CD14-positive monocyte (primary cell): ENCODE data around the gene FBXO7. TPM values are rescaled to one million over a fixed set of nuclear protein-coding genes. Genes with fewer than 3 reads are reported as not detected.

Source experiments
- DNase-seq, 3 donors: peaks; one replicate each; pipeline ENCODE4 v3.0.0-alpha.2; 2011 to 2022
- H2AFZ ChIP-seq: 2 replicates; pipeline ENCODE4 v1.6.0; 2012; ENCODE audit warnings: mild to moderate bottlenecking, low read depth, low read length, inconsistent platforms; ENCODE audit not compliant: insufficient read depth, poor library complexity, severe bottlenecking
- H3K27ac ChIP-seq, 2 donors: 1 replicate in 1 of 2; 2 replicates in 1 of 2; pipeline ENCODE4 v1.5.1; 2012 to 2013; ENCODE audit warnings: low read length in 2 of 2, control low read depth in 1 of 2, inconsistent platforms in 1 of 2, low read depth in 1 of 2, mild to moderate bottlenecking in 1 of 2
- H3K27me3 ChIP-seq, 2 donors: one replicate each; pipeline versions ENCODE4 v1.6.0 to v1.6.1; 2011 to 2013; ENCODE audit warnings: low read length in 2 of 2; ENCODE audit not compliant: control insufficient read depth in 2 of 2, insufficient read depth in 2 of 2
- H3K36me3 ChIP-seq, 2 donors: replicated peaks in 1 of 2; 1 replicate in 1 of 2; 2 replicates in 1 of 2; pipeline versions ENCODE4 v1.5.1 to v1.6.1; 2012 to 2013; ENCODE audit warnings: low read length in 2 of 2, control low read depth in 1 of 2, inconsistent platforms in 1 of 2, mild to moderate bottlenecking in 1 of 2; ENCODE audit not compliant: insufficient read depth in 2 of 2, control insufficient read depth in 1 of 2
- H3K4me1 ChIP-seq, 2 donors: 1 replicate in 1 of 2; 2 replicates in 1 of 2; pipeline versions ENCODE4 v1.5.1 to v1.6.1; 2012 to 2013; ENCODE audit warnings: low read length in 2 of 2, control low read depth in 1 of 2, inconsistent platforms in 1 of 2, mild to moderate bottlenecking in 1 of 2, moderate library complexity in 1 of 2; ENCODE audit not compliant: insufficient read depth in 2 of 2, control insufficient read depth in 1 of 2
- H3K4me2 ChIP-seq: replicated peaks from 2 replicates; pipeline ENCODE3; 2012; ENCODE audit warnings: low read length, moderate library complexity, mild to moderate bottlenecking; ENCODE audit not compliant: poor library complexity, severe bottlenecking; ENCODE audit errors: extremely low read depth
- H3K4me3 ChIP-seq, 3 experiments: fragments of 200-600 bp in 1 of 3; sonication (generic) in 1 of 3; replicated peaks in 1 of 3; 1 replicate in 2 of 3; 2 replicates in 1 of 3; pipeline ENCODE4 v1.5.1; 2011 to 2013; ENCODE audit warnings: low read length in 3 of 3, mild to moderate bottlenecking in 3 of 3, control low read depth in 2 of 3, low read depth in 2 of 3, inconsistent platforms in 1 of 3, moderate library complexity in 1 of 3
- H3K79me2 ChIP-seq: 2 replicates; pipeline ENCODE4 v1.6.0; 2012; ENCODE audit warnings: mild to moderate bottlenecking, control low read depth, inconsistent platforms, low read length, moderate library complexity; ENCODE audit not compliant: insufficient read depth
- H3K9ac ChIP-seq: 2 replicates; pipeline ENCODE4 v1.6.0; 2017; ENCODE audit warnings: low read length, mild to moderate bottlenecking; ENCODE audit not compliant: insufficient read depth, poor library complexity, severe bottlenecking
- H3K9me3 ChIP-seq, 2 donors: replicated peaks in 1 of 2; 1 replicate in 1 of 2; 2 replicates in 1 of 2; pipeline versions ENCODE4 v1.5.1 to v1.6.1; 2012 to 2013; ENCODE audit warnings: low read length in 2 of 2, control low read depth in 1 of 2; ENCODE audit not compliant: control insufficient read depth in 1 of 2, insufficient read depth in 1 of 2
- H4K20me1 ChIP-seq: 2 replicates; pipeline ENCODE4 v1.6.0; 2012; ENCODE audit warnings: mild to moderate bottlenecking, low read length, control low read depth, moderate library complexity; ENCODE audit not compliant: insufficient read depth
- H3K27ac Mint-ChIP-seq, 7 donors: one replicate each; pipeline ENCODE4 v1.8.0; 2020; ENCODE audit warnings: mild to moderate bottlenecking in 7 of 7, mixed read lengths in 7 of 7, moderate library complexity in 6 of 7, inconsistent platforms in 2 of 7
- H3K27me3 Mint-ChIP-seq, 3 donors: one replicate each; pipeline ENCODE4 v1.8.0; 2021 to 2022; ENCODE audit warnings: low read depth in 3 of 3, mild to moderate bottlenecking in 3 of 3, mixed read lengths in 3 of 3, moderate library complexity in 3 of 3, inconsistent platforms in 1 of 3
- H3K36me3 Mint-ChIP-seq, 2 donors: one replicate each; pipeline ENCODE4 v1.8.0; 2020; ENCODE audit warnings: mixed read lengths in 2 of 2, inconsistent platforms in 1 of 2, mild to moderate bottlenecking in 1 of 2
- H3K4me1 Mint-ChIP-seq: one replicate; pipeline ENCODE4 v1.8.0; 2020; ENCODE audit warnings: mild to moderate bottlenecking, mixed read lengths
- H3K4me3 Mint-ChIP-seq, 2 donors: one replicate each; pipeline ENCODE4 v1.8.0; 2020; ENCODE audit warnings: mild to moderate bottlenecking in 2 of 2, mixed read lengths in 2 of 2, moderate library complexity in 1 of 2
- H3K9me3 Mint-ChIP-seq, 7 donors: one replicate each; pipeline ENCODE4 v1.8.0; 2020 to 2022; ENCODE audit warnings: mixed read lengths in 7 of 7, mild to moderate bottlenecking in 6 of 7, moderate library complexity in 6 of 7, inconsistent platforms in 2 of 7
- WGBS: methylation state at CpG from one replicate; pipeline ENCODE4 v1.1.5; 2013; ENCODE audit warnings: missing lambda C conversion rate; ENCODE audit not compliant: insufficient coverage; 5-methylcytosine and 5-hydroxymethylcytosine counted together
- intact Hi-C, 2 donors: fragments of 100-400 bp; cut with micrococcal nuclease; formaldehyde crosslinking; loops; one replicate each; pipeline versions ENCODE4 v1.15.0 to v1.15.1; 2023
- polyA plus RNA-seq, 3 donors: library from polyadenylated mRNA; depleted of rRNA in 1 of 3; unstranded in 2 of 3; stranded (reverse) in 1 of 3; fragments of 300-500 nt in 2 of 3; fragments of >200 nt in 1 of 3; fragmentation: Illumina TruSeq in 2 of 3; gene quantifications; 1 replicate in 2 of 3; 2 replicates in 1 of 3; pipeline ENCODE4 v1.2.3, GENCODE V29; 2012 to 2021
- TF ChIP-seq, protein P1 (sequence below): fragments of 200-600 bp; IDR thresholded peaks from one replicate; pipeline ENCODE4 v1.8.0; 2022; ENCODE audit warnings: antibody characterized with exemption, mild to moderate bottlenecking

Gene FBXO7
- polyA plus RNA-seq, 3 donors = 56.7 to 116 (median 103) TPM

DNA sequence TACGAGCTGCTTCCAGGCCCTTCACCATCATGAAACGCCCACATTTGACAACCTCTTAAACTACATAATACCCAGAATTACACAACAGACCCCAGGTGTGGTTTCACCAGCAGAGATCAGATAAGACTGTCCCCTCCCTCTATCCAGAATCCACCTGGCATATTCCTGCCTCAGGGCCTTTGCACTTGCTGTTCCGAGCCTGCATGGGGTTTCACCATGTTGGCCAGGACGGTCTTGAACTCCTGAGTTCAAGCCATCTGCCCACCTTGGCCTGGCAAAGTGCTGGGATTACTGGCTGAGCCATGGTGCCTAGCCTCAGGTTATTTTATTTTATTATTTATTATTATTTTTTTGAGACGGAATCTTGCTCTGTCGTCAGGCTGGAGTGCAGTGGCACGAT lies 73.4 kb downstream of the FBXO7 start:
- H3K27ac ChIP-seq = no peak overlapping the region
- H3K9me3 ChIP-seq = no peaks in the 10 kb centered on the region
- H3K4me1 Mint-ChIP-seq = no peaks in the 10 kb centered on the region
- H3K27me3 Mint-ChIP-seq = peaks cover 3 to 8% (median 4%) of the 10 kb centered on the region in 3 donors
- peaks cover 0 to 1% (median 0%) of the 10 kb centered on the region in 7 donors for H3K9me3 Mint-ChIP-seq
- no peaks in the 10 kb centered on the region for H4K20me1 ChIP-seq
- no peak overlapping the region for H3K4me3 ChIP-seq
- TF ChIP-seq, protein P1, sequence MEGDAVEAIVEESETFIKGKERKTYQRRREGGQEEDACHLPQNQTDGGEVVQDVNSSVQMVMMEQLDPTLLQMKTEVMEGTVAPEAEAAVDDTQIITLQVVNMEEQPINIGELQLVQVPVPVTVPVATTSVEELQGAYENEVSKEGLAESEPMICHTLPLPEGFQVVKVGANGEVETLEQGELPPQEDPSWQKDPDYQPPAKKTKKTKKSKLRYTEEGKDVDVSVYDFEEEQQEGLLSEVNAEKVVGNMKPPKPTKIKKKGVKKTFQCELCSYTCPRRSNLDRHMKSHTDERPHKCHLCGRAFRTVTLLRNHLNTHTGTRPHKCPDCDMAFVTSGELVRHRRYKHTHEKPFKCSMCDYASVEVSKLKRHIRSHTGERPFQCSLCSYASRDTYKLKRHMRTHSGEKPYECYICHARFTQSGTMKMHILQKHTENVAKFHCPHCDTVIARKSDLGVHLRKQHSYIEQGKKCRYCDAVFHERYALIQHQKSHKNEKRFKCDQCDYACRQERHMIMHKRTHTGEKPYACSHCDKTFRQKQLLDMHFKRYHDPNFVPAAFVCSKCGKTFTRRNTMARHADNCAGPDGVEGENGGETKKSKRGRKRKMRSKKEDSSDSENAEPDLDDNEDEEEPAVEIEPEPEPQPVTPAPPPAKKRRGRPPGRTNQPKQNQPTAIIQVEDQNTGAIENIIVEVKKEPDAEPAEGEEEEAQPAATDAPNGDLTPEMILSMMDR = no peak
- 88% methylated on average over 3 of the region's 7 CpGs for WGBS
- no peaks in the 10 kb centered on the region for H3K79me2 ChIP-seq
- H3K36me3 Mint-ChIP-seq = no peaks in the 10 kb centered on the region
- H3K9ac ChIP-seq = no peak overlapping the region
- H2AFZ ChIP-seq = no peak overlapping the region
- H3K4me1 ChIP-seq = no peaks in the 10 kb centered on the region
- intact Hi-C loops = no loop called here
- no peak overlapping the region for H3K4me3 Mint-ChIP-seq
- H3K36me3 ChIP-seq = no peaks in the 10 kb centered on the region
- no peak overlapping the region for H3K27ac Mint-ChIP-seq
- no peaks in the 10 kb centered on the region for H3K27me3 ChIP-seq
- no peak overlapping the region for H3K4me2 ChIP-seq
- no peak for DNase-seq

Other genes starting within 250 kb of the FBXO7 start
- gene SLC5A4, start 219.5 kb upstream of the FBXO7 start, polyA plus RNA-seq = not detected
- gene RFPL3, start 116.9 kb upstream of the FBXO7 start, polyA plus RNA-seq = not detected
- 100 to 1,000 TPM in 2 of 3 donors, 10 to 100 TPM in 1; 41.5 to 106 (median 104) TPM for gene RTCB, start 62.6 kb upstream of the FBXO7 start, polyA plus RNA-seq
- not detected for gene BPIFC, start 10.4 kb upstream of the FBXO7 start, polyA plus RNA-seq